ENCODE results near the gene TBC1D19.

Gene TBC1D19

DNA sequence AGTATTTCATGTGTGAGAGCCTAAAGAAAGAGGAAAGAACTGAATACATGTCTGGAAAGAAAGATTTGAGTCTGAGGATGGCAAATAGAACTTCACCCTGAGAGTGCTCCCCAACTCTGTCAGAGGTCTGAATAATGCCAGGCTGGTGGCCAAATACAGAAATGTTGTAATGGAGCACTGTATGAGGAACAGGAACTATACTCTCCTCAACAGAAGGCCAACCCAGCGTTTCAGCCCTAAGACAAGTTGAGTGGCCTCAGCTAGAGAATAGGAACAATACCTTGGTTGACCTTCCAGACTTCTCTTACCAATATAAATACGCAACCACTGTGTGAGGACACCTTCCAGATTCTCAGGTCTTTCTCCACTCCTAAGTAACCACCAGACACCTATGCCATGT is 182.3 kb downstream of the TBC1D19 start:
- Histone ChIP-seq H3K4me1 (ENCODE audit: control insufficient read depth, insufficient read depth, low read length) (no peaks in the 10 kb centered on the region), H3K9ac (ENCODE audit: low read length) (no peak overlapping the region), H3K4me3 (ENCODE audit: low read length) (no peak overlapping the region), H3K27me3 (ENCODE audit: control insufficient read depth, insufficient read depth, low read length) (no peaks in the 10 kb centered on the region), H3K36me3 (ENCODE audit: control insufficient read depth, insufficient read depth, low read length) (no peaks in the 10 kb centered on the region), H3K9me3 (ENCODE audit: control insufficient read depth, low read length) (no peaks in the 10 kb centered on the region)

DNA sequence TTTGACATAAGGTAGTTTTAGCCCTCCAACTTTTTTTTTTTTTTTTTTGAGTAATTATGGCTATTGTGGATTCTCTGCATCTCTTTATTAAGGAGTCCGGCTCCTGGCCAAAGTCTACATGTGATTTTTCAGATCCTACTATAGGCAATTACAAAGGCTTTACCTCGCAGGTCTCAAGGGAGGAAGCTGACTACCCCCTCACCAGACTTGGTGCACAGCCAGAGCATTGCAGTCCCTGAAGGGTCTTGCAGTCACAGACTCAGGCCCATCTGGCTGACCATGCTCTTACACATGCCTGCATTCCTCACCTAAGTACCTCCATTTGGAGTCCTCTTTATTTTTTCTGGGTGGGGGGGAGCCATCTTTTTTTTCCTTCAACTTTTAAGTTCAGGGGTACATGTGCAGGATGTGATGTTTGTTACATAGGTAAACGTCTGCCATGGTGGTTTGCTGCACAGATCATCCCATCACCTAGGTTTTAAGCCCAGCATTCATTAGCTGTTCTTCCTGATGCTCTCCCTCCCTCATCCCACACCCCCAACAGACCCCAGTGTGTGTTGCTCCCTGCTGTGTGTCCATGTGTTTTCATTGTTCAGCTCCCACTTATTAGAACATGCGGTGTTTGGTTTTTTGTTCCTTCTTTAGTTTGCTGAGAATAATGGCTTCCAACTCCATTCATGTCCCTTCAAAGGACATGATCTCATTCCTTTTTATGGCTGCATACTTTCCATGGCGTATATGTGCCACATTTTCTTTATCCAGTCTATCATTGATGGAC is 188.4 kb downstream of the TBC1D19 start:
- H3K36me3 ChIP-seq (ENCODE audit: control insufficient read depth, insufficient read depth, low read length) = no peaks in the 10 kb centered on the region

DNA sequence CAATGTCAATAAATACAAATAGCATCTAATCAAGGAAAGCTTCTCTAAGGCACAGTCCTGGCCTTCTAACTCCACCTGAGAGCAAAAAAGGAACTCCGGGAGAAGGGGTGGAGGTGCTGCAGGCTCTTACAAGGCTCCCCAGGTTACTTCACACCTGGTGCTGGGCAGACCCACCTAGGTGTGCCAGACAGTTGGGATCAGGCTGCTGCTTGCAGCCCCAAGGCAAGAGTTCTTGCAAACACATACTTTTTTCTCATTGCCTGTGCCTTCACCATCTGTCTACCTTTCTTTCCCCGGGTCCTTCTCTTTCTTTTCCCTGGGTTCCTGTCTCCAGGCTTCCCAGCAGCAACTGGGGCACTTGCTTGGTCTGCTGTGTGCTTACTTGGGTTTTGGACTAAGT is 195.3 kb downstream of the TBC1D19 start:
- Histone ChIP-seq H3K27me3 (ENCODE audit: control insufficient read depth, insufficient read depth, low read length) (no peaks in the 10 kb centered on the region), H3K36me3 (ENCODE audit: control insufficient read depth, insufficient read depth, low read length) (no peaks in the 10 kb centered on the region), H3K4me3 (ENCODE audit: low read length) (no peak overlapping the region), H3K4me1 (ENCODE audit: control insufficient read depth, insufficient read depth, low read length) (peaks cover 12% of the 10 kb centered on the region), H3K9ac (ENCODE audit: low read length) (no peak overlapping the region), H3K9me3 (ENCODE audit: control insufficient read depth, low read length) (no peaks in the 10 kb centered on the region)

More for the DNA sequence above, 188.4 kb downstream of the TBC1D19 start:
- no peak overlapping the region for H3K9ac ChIP-seq (ENCODE audit: low read length)
- no peaks in the 10 kb centered on the region for H3K27me3 ChIP-seq (ENCODE audit: control insufficient read depth, insufficient read depth, low read length)
- no peaks in the 10 kb centered on the region for H3K9me3 ChIP-seq (ENCODE audit: control insufficient read depth, low read length)
- H3K4me1 ChIP-seq (ENCODE audit: control insufficient read depth, insufficient read depth, low read length) = no peaks in the 10 kb centered on the region
- H3K4me3 ChIP-seq (ENCODE audit: low read length) = no peak overlapping the region

DNA sequence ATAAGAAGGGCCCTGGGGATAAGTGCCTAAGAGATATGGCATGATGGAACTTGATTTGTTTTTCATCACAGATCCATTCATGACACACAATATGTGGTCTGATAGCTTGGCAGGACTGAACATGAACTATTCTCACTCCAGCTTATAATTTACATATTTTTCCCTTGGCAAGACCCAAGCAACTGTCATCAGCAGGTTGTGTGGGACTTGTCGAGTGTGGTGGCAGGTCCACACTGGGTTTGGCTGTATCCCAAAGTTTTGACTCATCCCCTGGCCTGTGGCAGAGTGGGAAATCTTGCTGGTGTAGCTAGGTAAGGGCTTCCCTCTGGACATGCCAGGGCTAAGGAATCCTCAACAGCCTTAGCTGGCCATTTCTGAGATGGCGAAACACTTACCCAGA is 195.8 kb downstream of the TBC1D19 start:
- Histone ChIP-seq H3K27me3 (ENCODE audit: control insufficient read depth, insufficient read depth, low read length) (no peaks in the 10 kb centered on the region), H3K9ac (ENCODE audit: low read length) (no peak overlapping the region), H3K4me1 (ENCODE audit: control insufficient read depth, insufficient read depth, low read length) (peaks cover 12% of the 10 kb centered on the region), H3K4me3 (ENCODE audit: low read length) (no peak overlapping the region), H3K36me3 (ENCODE audit: control insufficient read depth, insufficient read depth, low read length) (no peaks in the 10 kb centered on the region), H3K9me3 (ENCODE audit: control insufficient read depth, low read length) (no peaks in the 10 kb centered on the region)

- Histone ChIP-seq H3K9ac (ENCODE audit: low read length) (no peak overlapping the region), H3K4me1 (ENCODE audit: control insufficient read depth, insufficient read depth, low read length) (peaks cover 12% of the 10 kb centered on the region)
These were observed 196.7 kb downstream of the TBC1D19 start for GRCh38 chr4:26780539-26780938.

DNA sequence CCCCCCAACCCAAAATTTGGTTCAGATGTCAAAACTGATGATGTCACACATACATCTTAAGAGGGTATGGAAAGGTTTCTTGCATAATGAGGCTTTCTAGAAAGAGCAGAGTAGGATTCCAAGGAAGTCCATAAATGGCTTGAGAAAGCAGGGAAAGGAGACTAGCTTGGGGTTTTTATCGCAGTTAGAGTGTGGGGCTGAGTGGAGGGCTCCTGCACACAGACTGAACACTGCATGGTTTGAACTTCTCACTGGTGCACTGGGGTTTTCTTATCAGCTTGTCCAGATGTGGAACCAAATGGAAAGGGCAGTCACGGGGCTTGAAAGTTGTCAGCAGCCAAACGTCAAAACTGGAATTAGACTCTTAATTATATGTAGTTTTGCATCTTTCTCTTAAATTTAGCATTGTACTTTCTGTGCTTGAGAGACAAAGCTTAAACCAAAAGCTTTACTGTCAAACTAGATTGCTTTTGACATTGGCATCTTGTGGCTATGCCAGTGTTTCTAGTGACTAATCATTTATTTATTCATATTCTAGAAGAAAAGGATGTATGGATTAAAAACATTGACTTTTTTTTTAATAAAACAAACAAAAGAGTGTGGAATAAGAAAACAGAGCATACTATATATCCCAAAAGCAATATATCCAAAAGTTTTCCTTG is 198.4 kb downstream of the TBC1D19 start:
- H3K4me3 ChIP-seq (ENCODE audit: low read length) = no peak overlapping the region
- peaks cover 14% of the 10 kb centered on the region for H3K4me1 ChIP-seq (ENCODE audit: control insufficient read depth, insufficient read depth, low read length)
- H3K9ac ChIP-seq (ENCODE audit: low read length) = no peak overlapping the region
- no peaks in the 10 kb centered on the region for H3K36me3 ChIP-seq (ENCODE audit: control insufficient read depth, insufficient read depth, low read length)
- no peaks in the 10 kb centered on the region for H3K9me3 ChIP-seq (ENCODE audit: control insufficient read depth, low read length)
- no peaks in the 10 kb centered on the region for H3K27me3 ChIP-seq (ENCODE audit: control insufficient read depth, insufficient read depth, low read length)

More at GRCh38 chr4:26780539-26780938, 196.7 kb downstream of the TBC1D19 start:
- Histone ChIP-seq H3K36me3 (ENCODE audit: control insufficient read depth, insufficient read depth, low read length) (no peaks in the 10 kb centered on the region), H3K4me3 (ENCODE audit: low read length) (no peak overlapping the region), H3K9me3 (ENCODE audit: control insufficient read depth, low read length) (no peaks in the 10 kb centered on the region), H3K27me3 (ENCODE audit: control insufficient read depth, insufficient read depth, low read length) (no peaks in the 10 kb centered on the region)

DNA sequence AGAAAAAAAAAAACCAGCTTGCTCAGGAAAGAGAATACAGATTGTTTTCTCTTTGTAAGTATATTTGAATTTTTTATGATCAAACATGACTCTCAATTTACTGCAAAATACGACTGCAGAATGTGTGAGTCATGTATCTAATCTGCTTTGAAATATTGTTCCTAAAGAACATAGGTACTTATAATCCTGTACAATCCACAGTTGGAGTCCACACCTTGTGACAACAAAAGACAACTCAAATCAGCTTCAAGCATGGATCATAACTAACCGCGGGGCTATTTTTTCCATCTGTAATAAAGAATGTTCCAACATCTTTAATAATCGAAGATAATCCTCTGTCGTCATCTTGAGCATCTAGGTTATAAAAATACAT is 198.9 kb downstream of the TBC1D19 start:
- no peaks in the 10 kb centered on the region for H3K36me3 ChIP-seq (ENCODE audit: control insufficient read depth, insufficient read depth, low read length)
- H3K4me3 ChIP-seq (ENCODE audit: low read length) = no peak overlapping the region
- no peak overlapping the region for H3K9ac ChIP-seq (ENCODE audit: low read length)
- H3K27me3 ChIP-seq (ENCODE audit: control insufficient read depth, insufficient read depth, low read length) = no peaks in the 10 kb centered on the region
- no peaks in the 10 kb centered on the region for H3K9me3 ChIP-seq (ENCODE audit: control insufficient read depth, low read length)
- peaks cover 19% of the 10 kb centered on the region for H3K4me1 ChIP-seq (ENCODE audit: control insufficient read depth, insufficient read depth, low read length)

DNA sequence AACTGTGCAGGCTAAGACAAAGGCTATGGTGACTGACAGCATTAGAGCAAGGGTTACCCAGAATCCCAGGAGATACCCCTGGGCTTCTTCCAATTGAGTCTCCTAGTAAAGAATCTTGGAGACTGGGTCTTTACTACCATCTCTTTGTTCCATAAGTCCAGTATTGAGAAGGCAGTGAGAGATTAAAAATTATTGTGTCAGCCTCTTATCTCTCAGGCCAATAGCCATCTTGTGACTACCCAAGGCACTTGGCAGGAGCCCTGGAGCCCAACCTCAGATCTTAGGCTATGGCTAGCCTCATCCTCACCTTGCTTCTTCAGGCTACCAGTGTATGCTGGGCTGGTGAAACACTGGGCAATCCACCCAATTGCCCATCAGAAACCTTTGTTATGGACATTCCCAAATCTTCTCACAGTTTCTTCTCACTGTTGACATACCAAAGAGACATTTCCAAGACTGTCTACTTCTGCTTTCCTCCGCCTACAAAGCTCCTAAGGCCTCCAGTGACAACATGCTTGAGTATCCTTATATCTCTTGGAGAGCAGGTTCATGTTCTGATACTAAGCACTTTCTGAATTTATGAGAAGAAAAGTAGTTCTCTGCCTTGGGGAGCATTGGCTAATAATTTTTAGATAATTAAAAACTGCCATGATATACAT is 200.5 kb downstream of the TBC1D19 start:
- Histone ChIP-seq H3K4me1 (ENCODE audit: control insufficient read depth, insufficient read depth, low read length) (peaks cover 29% of the 10 kb centered on the region), H3K4me3 (ENCODE audit: low read length) (no peak overlapping the region), H3K27me3 (ENCODE audit: control insufficient read depth, insufficient read depth, low read length) (no peaks in the 10 kb centered on the region), H3K36me3 (ENCODE audit: control insufficient read depth, insufficient read depth, low read length) (no peaks in the 10 kb centered on the region), H3K9me3 (ENCODE audit: control insufficient read depth, low read length) (no peaks in the 10 kb centered on the region), H3K9ac (ENCODE audit: low read length) (no peak overlapping the region)

- Histone ChIP-seq H3K9ac (ENCODE audit: low read length) (no peak overlapping the region), H3K9me3 (ENCODE audit: control insufficient read depth, low read length) (no peaks in the 10 kb centered on the region), H3K27me3 (ENCODE audit: control insufficient read depth, insufficient read depth, low read length) (no peaks in the 10 kb centered on the region), H3K4me3 (ENCODE audit: low read length) (no peak overlapping the region), H3K4me1 (ENCODE audit: control insufficient read depth, insufficient read depth, low read length) (peaks cover 29% of the 10 kb centered on the region), H3K36me3 (ENCODE audit: control insufficient read depth, insufficient read depth, low read length) (no peaks in the 10 kb centered on the region)
These were observed 201.4 kb downstream of the TBC1D19 start for GRCh38 chr4:26785312-26785711.

- Histone ChIP-seq H3K9ac (ENCODE audit: low read length) (no peak overlapping the region), H3K4me1 (ENCODE audit: control insufficient read depth, insufficient read depth, low read length) (peaks cover 29% of the 10 kb centered on the region), H3K9me3 (ENCODE audit: control insufficient read depth, low read length) (no peaks in the 10 kb centered on the region), H3K27me3 (ENCODE audit: control insufficient read depth, insufficient read depth, low read length) (no peaks in the 10 kb centered on the region), H3K36me3 (ENCODE audit: control insufficient read depth, insufficient read depth, low read length) (no peaks in the 10 kb centered on the region), H3K4me3 (ENCODE audit: low read length) (no peak overlapping the region)
These were observed 201.9 kb downstream of the TBC1D19 start for GRCh38 chr4:26785810-26786209.

- H3K36me3 ChIP-seq (ENCODE audit: control insufficient read depth, insufficient read depth, low read length) = no peaks in the 10 kb centered on the region
- no peaks in the 10 kb centered on the region for H3K27me3 ChIP-seq (ENCODE audit: control insufficient read depth, insufficient read depth, low read length)
- peaks cover 29% of the 10 kb centered on the region for H3K4me1 ChIP-seq (ENCODE audit: control insufficient read depth, insufficient read depth, low read length)
- no peak overlapping the region for H3K9ac ChIP-seq (ENCODE audit: low read length)
- H3K4me3 ChIP-seq (ENCODE audit: low read length) = no peak overlapping the region
- H3K9me3 ChIP-seq (ENCODE audit: control insufficient read depth, low read length) = no peaks in the 10 kb centered on the region
These were observed 203.0 kb downstream of the TBC1D19 start for GRCh38 chr4:26786916-26787315.

All from mucosa of stomach (tissue), 1 donor.